T-helper 1 cell (primary cell): ENCODE results near the gene GNMT.
"Not testable (repeated sequence)": the region's sequence is repeated elsewhere in the genome, so short reads cannot be mapped to it uniquely, and the experiment has no call there.

Experiments
- DNase-seq, 5 donors: peaks; one replicate each; pipeline ENCODE4 v3.0.0-alpha.2; 2012 to 2020

Gene GNMT

GRCh38 chr6:42978839-42979522 is 18.4 kb downstream of the GNMT start, which contains the start of gene PEX6:
Gene PEX6, minus strand, starts transcription at chr6:42979181. Its CDS starts 31 bp downstream, at chr6:42979150.
- peak; percentile 87 to 95 (median 93) for DNase-seq

GRCh38 chr6:42979523-42980177 is 19.1 kb downstream of the GNMT start:
- peak in 1 of 5 donors; percentile 30 for DNase-seq

GRCh38 chr6:42981836-42982235 is 21.3 kb downstream of the GNMT start:
- DNase-seq: no peak

GRCh38 chr6:42984001-42984923 is 23.7 kb downstream of the GNMT start, which contains the start of gene PPP2R5D:
Gene PPP2R5D, plus strand, starts transcription at chr6:42984570. Its CDS starts 108 bp downstream, at chr6:42984678.
- DNase-seq: peak; percentile 92 to 98 (median 96)

GRCh38 chr6:42984924-42985475 is 24.4 kb downstream of the GNMT start:
- DNase-seq: no peak

- DNase-seq: no peak
Observed at GRCh38 chr6:42987533-42988451, 27.2 kb downstream of the GNMT start.

GRCh38 chr6:42988486-42989020 is 28.0 kb downstream of the GNMT start:
- no peak for DNase-seq

- no peak for DNase-seq
Observed at GRCh38 chr6:42989923-42990322, 29.4 kb downstream of the GNMT start.

GRCh38 chr6:42993445-42993844 is 32.9 kb downstream of the GNMT start:
- DNase-seq: no peak

- no peak for DNase-seq
Observed at GRCh38 chr6:42996513-42996912, 36.0 kb downstream of the GNMT start.

- not testable (repeated sequence) for DNase-seq
Observed at GRCh38 chr6:42998205-42998604, 37.7 kb downstream of the GNMT start.

GRCh38 chr6:43001843-43002242 is 41.3 kb downstream of the GNMT start:
- no peak for DNase-seq

GRCh38 chr6:43005844-43006243 is 45.3 kb downstream of the GNMT start:
- DNase-seq: no peak

- no peak for DNase-seq
Observed at GRCh38 chr6:43006251-43006650, 45.7 kb downstream of the GNMT start.

GRCh38 chr6:43007126-43007525 is 46.6 kb downstream of the GNMT start:
- DNase-seq: no peak

- no peak for DNase-seq
Observed at GRCh38 chr6:43009124-43009523, 48.6 kb downstream of the GNMT start.

- DNase-seq: no peak
Observed at GRCh38 chr6:43011207-43011606, 50.7 kb downstream of the GNMT start.

GRCh38 chr6:43012364-43012763 is 51.8 kb downstream of the GNMT start:
- no peak for DNase-seq

GRCh38 chr6:43013097-43013842 is 52.7 kb downstream of the GNMT start:
- DNase-seq: no peak
